ENCODE measurements around the gene TACC3. TPM values are rescaled to one million over a fixed set of nuclear protein-coding genes. Genes with fewer than 3 reads are reported as not detected.
"Not testable (repeated sequence)": the region's sequence is repeated elsewhere in the genome, so short reads cannot be mapped to it uniquely, and the experiment has no call there.

Gene TACC3
- total RNA-seq, 4 donors from 2014 or later, result 4.8 to 10.3 (median 5.1) TPM

GRCh38 chr4:1691737-1692373 lies 29.5 kb upstream of the TACC3 start:
- DNase-seq, result no peak
- Histone ChIP-seq H3K27me3 (no peaks in the 10 kb centered on the region), H3K4me1 (peaks cover 0 to 3% of the 10 kb centered on the region in 2 donors), H3K9me3 (no peaks in the 10 kb centered on the region), H3K36me3 (peaks cover 24 to 33% of the 10 kb centered on the region in 2 donors), H3K27ac (no peak overlapping the region), H3K4me3 (replicated peaks in 1 of 3) (no peak overlapping the region)
- intact Hi-C loops (cut with DNase I), result loop anchor here (2.0 kb wide), 1 partner anchor 33 kb away; no protein-coding TSS in a partner anchor
- 85 to 88% methylated on average over 9 of the region's 9 CpGs for WGBS, 2 donors
- TF ChIP-seq POLR2A (IDR thresholded peaks at IDR 0.05) (no peak), CTCF (IDR thresholded peaks at IDR 0.05) (no peak)

GRCh38 chr4:1693131-1693896 lies 28.0 kb upstream of the TACC3 start:
- DNase-seq, result peak; percentile 75 to 88
- no peak overlapping the region for H3K27ac ChIP-seq
- H3K4me3 ChIP-seq (replicated peaks in 1 of 3), result no peak overlapping the region
- WGBS, 2 donors, result 35 to 38% methylated on average over 7 of the region's 7 CpGs
- H3K36me3 ChIP-seq, result peaks cover 32 to 40% of the 10 kb centered on the region in 2 donors
- H3K4me1 ChIP-seq, result peaks cover 0 to 3% of the 10 kb centered on the region in 2 donors
- intact Hi-C loops (cut with DNase I), result no loop called here
- no peaks in the 10 kb centered on the region for H3K9me3 ChIP-seq
- no peaks in the 10 kb centered on the region for H3K27me3 ChIP-seq
- no peak for TF ChIP-seq POLR2A (IDR thresholded peaks at IDR 0.05)
- peak; percentile 87 to 94 (median 92) for TF ChIP-seq CTCF (IDR thresholded peaks at IDR 0.05)

- peaks cover 42 to 48% of the 10 kb centered on the region in 2 donors for H3K36me3 ChIP-seq
- peaks cover 0 to 3% of the 10 kb centered on the region in 2 donors for H3K4me1 ChIP-seq
- intact Hi-C loops (cut with DNase I), result no loop called here
- 90 to 93% methylated on average over 5 of the region's 5 CpGs for WGBS, 2 donors
- TF ChIP-seq CTCF (IDR thresholded peaks at IDR 0.05) (no peak), POLR2A (IDR thresholded peaks at IDR 0.05) (no peak)
- H3K27ac ChIP-seq, result no peak overlapping the region
- no peaks in the 10 kb centered on the region for H3K9me3 ChIP-seq
- no peaks in the 10 kb centered on the region for H3K27me3 ChIP-seq
- no peak overlapping the region for H3K4me3 ChIP-seq (replicated peaks in 1 of 3)
- DNase-seq, result no peak
Observed at GRCh38 chr4:1695913-1696312, 25.4 kb upstream of the TACC3 start.

- WGBS, 2 donors, result 88 to 94% methylated on average over 8 of the region's 8 CpGs
- intact Hi-C loops (cut with DNase I); H3K9me3 ChIP-seq; DNase-seq; H3K4me3 ChIP-seq (replicated peaks in 1 of 3); H3K4me1 ChIP-seq; H3K27ac ChIP-seq; H3K27me3 ChIP-seq: not testable (repeated sequence)
- H3K36me3 ChIP-seq, result peaks cover 20 to 36% of the 10 kb centered on the region in 2 donors
Observed at GRCh38 chr4:1701671-1702070, 19.6 kb upstream of the TACC3 start.

- intact Hi-C loops (cut with DNase I), result no loop called here
- TF ChIP-seq POLR2A (IDR thresholded peaks at IDR 0.05) (no peak), CTCF (IDR thresholded peaks at IDR 0.05) (no peak)
- H3K9me3 ChIP-seq, result no peaks in the 10 kb centered on the region
- H3K27me3 ChIP-seq, result no peaks in the 10 kb centered on the region
- H3K4me3 ChIP-seq (replicated peaks in 1 of 3), result no peak overlapping the region
- H3K36me3 ChIP-seq, result peaks cover 6 to 23% of the 10 kb centered on the region in 2 donors
- no peak overlapping the region for H3K27ac ChIP-seq
- WGBS, 2 donors, result 90 to 93% methylated on average over 1 of the region's 1 CpG
- H3K4me1 ChIP-seq, result peaks cover 5% of the 10 kb centered on the region in 2 donors
- no peak for DNase-seq
Observed at GRCh38 chr4:1703867-1704266, 17.5 kb upstream of the TACC3 start.
